OCI-LY1 (cell line): ENCODE measurements around the gene GIPC3.

Experiments used
- H2AFZ ChIP-seq: fragments of 200-600 bp; sonication (generic), shearing (Covaris generic); 2 replicates; pipeline ENCODE4 v1.6.0; 2014; ENCODE audit warnings: antibody characterized with exemption, mild to moderate bottlenecking, low read length
- H3F3A ChIP-seq: fragments of 200-600 bp; sonication (generic), shearing (Covaris generic); 2 replicates; pipeline ENCODE4 v1.6.0; 2014; ENCODE audit warnings: mild to moderate bottlenecking, antibody characterized with exemption, low read length, moderate library complexity; ENCODE audit not compliant: insufficient read depth
- H3K27ac ChIP-seq: fragments of 200-600 bp; sonication (generic); 2 replicates; pipeline ENCODE4 v1.5.1; 2014; ENCODE audit warnings: low read length, mixed run types, mild to moderate bottlenecking, low read depth; ENCODE audit not compliant: poor library complexity, severe bottlenecking
- H3K27me3 ChIP-seq: fragments of 200-600 bp; sonication (generic); 2 replicates; pipeline ENCODE4 v1.6.0; 2014; ENCODE audit warnings: antibody characterized with exemption, mild to moderate bottlenecking, low read length, moderate library complexity; ENCODE audit not compliant: insufficient read depth
- H3K36me3 ChIP-seq: fragments of 200-600 bp; sonication (generic); 2 replicates; pipeline ENCODE4 v1.6.1; 2014; ENCODE audit warnings: mild to moderate bottlenecking, antibody characterized with exemption, low read length, moderate library complexity, mixed read lengths; ENCODE audit not compliant: insufficient read depth
- H3K4me1 ChIP-seq: fragments of 200-600 bp; sonication (generic); 2 replicates; pipeline ENCODE4 v1.5.1; 2014; ENCODE audit warnings: mild to moderate bottlenecking, low read length, moderate library complexity; ENCODE audit not compliant: insufficient read depth, severe bottlenecking
- H3K4me2 ChIP-seq: fragments of 200-600 bp; sonication (generic), shearing (Covaris generic); 2 replicates; pipeline ENCODE4 v1.6.1; 2014; ENCODE audit warnings: low read length
- H3K4me3 ChIP-seq: fragments of 200-600 bp; sonication (generic); 2 replicates; pipeline ENCODE4 v1.5.1; 2014; ENCODE audit warnings: low read length, low read depth, mild to moderate bottlenecking, mixed read lengths; ENCODE audit not compliant: poor library complexity, severe bottlenecking
- H3K79me2 ChIP-seq: fragments of 200-600 bp; shearing (Covaris generic); 2 replicates; pipeline ENCODE4 v1.6.1; 2016; ENCODE audit warnings: mixed run types, low read length, mixed read lengths; ENCODE audit not compliant: insufficient read depth
- H3K9ac ChIP-seq: fragments of 200-600 bp; sonication (generic), shearing (Covaris generic); 2 replicates; pipeline ENCODE4 v1.6.1; 2014; ENCODE audit warnings: mild to moderate bottlenecking, low read length, mixed read lengths
- H3K9me2 ChIP-seq: fragments of 200-600 bp; sonication (generic), shearing (Covaris generic); 2 replicates; pipeline ENCODE4 v1.6.1; 2014; ENCODE audit warnings: low read depth, mild to moderate bottlenecking, low read length, mixed read lengths
- H3K9me3 ChIP-seq: fragments of 200-600 bp; shearing (Covaris generic); 2 replicates; pipeline ENCODE4 v1.6.1; 2014; ENCODE audit warnings: low read length, mixed read lengths
- H4K20me1 ChIP-seq: fragments of 200-600 bp; sonication (generic), shearing (Covaris generic); 2 replicates; pipeline ENCODE4 v1.6.0; 2016; ENCODE audit warnings: mild to moderate bottlenecking, low read length; ENCODE audit not compliant: insufficient read depth
- CTCF ChIP-seq: fragments of 200-600 bp; sonication (generic), shearing (Covaris generic); IDR thresholded peaks from 2 replicates; pipeline ENCODE4 v1.5.1; 2017; ENCODE audit warnings: mild to moderate bottlenecking, antibody characterized with exemption, low read length, moderate library complexity, mixed read lengths
- EZH2 ChIP-seq: fragments of 200-600 bp; sonication (generic), shearing (Covaris generic); IDR thresholded peaks from 2 replicates; pipeline ENCODE4 v1.8.0; 2017; ENCODE audit warnings: borderline replicate concordance, mixed run types, mild to moderate bottlenecking, antibody characterized with exemption, low read length, moderate library complexity, mixed read lengths

The GIPC3 gene

GRCh38 chr19:3593156-3593555 is 7.9 kb downstream of the GIPC3 start:
- no peak overlapping the region for H3K27ac ChIP-seq
- H4K20me1 ChIP-seq = no peaks in the 10 kb centered on the region
- H3K9ac ChIP-seq = no peak overlapping the region
- no peak for TF ChIP-seq CTCF
- TF ChIP-seq EZH2 = no peak
- H3K36me3 ChIP-seq = no peaks in the 10 kb centered on the region
- no peaks in the 10 kb centered on the region for H3F3A ChIP-seq
- H3K79me2 ChIP-seq = no peaks in the 10 kb centered on the region
- no peak overlapping the region for H2AFZ ChIP-seq
- no peaks in the 10 kb centered on the region for H3K9me2 ChIP-seq
- no peaks in the 10 kb centered on the region for H3K9me3 ChIP-seq
- H3K27me3 ChIP-seq = no peaks in the 10 kb centered on the region; the same call in 1 of the 2 replicates
- no peak overlapping the region for H3K4me3 ChIP-seq
- H3K4me1 ChIP-seq = no peaks in the 10 kb centered on the region
- no peak overlapping the region for H3K4me2 ChIP-seq

GRCh38 chr19:3595521-3596061 is 10.3 kb downstream of the GIPC3 start:
- H3K4me3 ChIP-seq = no peak overlapping the region
- H2AFZ ChIP-seq = no peak overlapping the region
- H3F3A ChIP-seq = no peaks in the 10 kb centered on the region
- no peaks in the 10 kb centered on the region for H3K79me2 ChIP-seq
- no peak for TF ChIP-seq CTCF
- no peak for TF ChIP-seq EZH2
- H3K4me2 ChIP-seq = no peak overlapping the region
- H3K9me2 ChIP-seq = no peaks in the 10 kb centered on the region
- no peaks in the 10 kb centered on the region for H4K20me1 ChIP-seq
- no peaks in the 10 kb centered on the region for H3K4me1 ChIP-seq
- H3K9me3 ChIP-seq = no peaks in the 10 kb centered on the region
- H3K27me3 ChIP-seq = no peaks in the 10 kb centered on the region; the same call in 1 of the 2 replicates
- no peaks in the 10 kb centered on the region for H3K36me3 ChIP-seq
- no peak overlapping the region for H3K27ac ChIP-seq
- no peak overlapping the region for H3K9ac ChIP-seq

- no peak overlapping the region for H2AFZ ChIP-seq
- no peak for TF ChIP-seq EZH2
- no peak overlapping the region for H3K9ac ChIP-seq
- H3K9me3 ChIP-seq = no peaks in the 10 kb centered on the region
- no peaks in the 10 kb centered on the region for H3K36me3 ChIP-seq
- H3K79me2 ChIP-seq = no peaks in the 10 kb centered on the region
- H3K4me1 ChIP-seq = peaks cover 4% of the 10 kb centered on the region
- H4K20me1 ChIP-seq = no peaks in the 10 kb centered on the region
- no peaks in the 10 kb centered on the region for H3K9me2 ChIP-seq
- H3K27me3 ChIP-seq = no peaks in the 10 kb centered on the region; the same call in 1 of the 2 replicates
- H3K4me2 ChIP-seq = no peak overlapping the region
- H3F3A ChIP-seq = no peaks in the 10 kb centered on the region
- H3K4me3 ChIP-seq = no peak overlapping the region
- H3K27ac ChIP-seq = no peak overlapping the region
Measured at GRCh38 chr19:3599776-3600187, 14.5 kb downstream of the GIPC3 start.

- TF ChIP-seq EZH2 = no peak
- TF ChIP-seq CTCF = no peak
Measured at GRCh38 chr19:3601021-3601420, 15.7 kb downstream of the GIPC3 start.

More at GRCh38 chr19:3601021-3601420, 15.7 kb downstream of the GIPC3 start:
- Histone ChIP-seq H3K4me3 (no peak overlapping the region), H3K9me3 (no peaks in the 10 kb centered on the region), H3K36me3 (no peaks in the 10 kb centered on the region), H3K27ac (no peak overlapping the region), H4K20me1 (no peaks in the 10 kb centered on the region), H3K4me1 (peaks cover 10% of the 10 kb centered on the region), H3F3A (no peaks in the 10 kb centered on the region), H3K9me2 (no peaks in the 10 kb centered on the region), H3K79me2 (no peaks in the 10 kb centered on the region), H2AFZ (no peak overlapping the region), H3K9ac (no peak overlapping the region), H3K4me2 (no peak overlapping the region), H3K27me3 (no peaks in the 10 kb centered on the region; the same call in 1 of the 2 replicates)
